A549 (cell line): ENCODE measurements around the gene TGM4. TPM values are rescaled to one million over a fixed set of nuclear protein-coding genes. Genes with fewer than 3 reads are reported as not detected.
"Not testable (repeated sequence)": the region's sequence is repeated elsewhere in the genome, so short reads cannot be mapped to it uniquely, and the experiment has no call there.

Experiments
- ATAC-seq, 2 experiments: fragments of 200-7000 bp in 1 of 2; fragments of >200 bp in 1 of 2; cut with Nextera tagmentation in 1 of 2; cut with Tn5 transposase in 1 of 2; 3 replicates each; pipeline versions ENCODE4 v1.8.0 to v1.9.1; 2018 to 2020; ENCODE audit warnings: mild to moderate bottlenecking in 1 of 2, moderate library complexity in 1 of 2
- CTCF ChIA-PET: fragments of 300-600 bp; sonication (Branson Sonifier 250); formaldehyde crosslinking; extraction: SDS; loops from one replicate; lab custom pipeline; 2021; ENCODE audit warnings: antibody characterized with exemption, inconsistent platforms; lab: Yijun Ruan, JAX
- POLR2A ChIA-PET: fragments of 350-600 bp; formaldehyde crosslinking; extraction: SDS; loops from one replicate; lab custom pipeline; 2021; ENCODE audit warnings: antibody characterized with exemption, inconsistent platforms; lab: Yijun Ruan, JAX
- DNase-seq, 2 experiments: peaks; one replicate each; pipeline versions ENCODE4 v3.0.0 to v3.0.0-alpha.2; 2011 to 2016; ENCODE audit warnings: low read depth in 1 of 2, low spot score in 1 of 2
- FAIRE-seq: peaks from 2 replicates; lab custom pipeline; 2011; peaks lifted over from hg19 to GRCh38; lab: Jason Lieb, UNC
- H3K27ac ChIP-seq, 2 experiments: fragments of >200 bp; sonication (Bioruptor Twin); formaldehyde crosslinking; 3 replicates each; pipeline ENCODE4 v1.5.1; 2016 to 2017
- H3K4me1 ChIP-seq: fragments of >200 bp; sonication (Bioruptor Twin); formaldehyde crosslinking; 3 replicates; pipeline ENCODE4 v1.6.1; 2016
- H3K4me2 ChIP-seq: fragments of >200 bp; sonication (Bioruptor Twin); formaldehyde crosslinking; 3 replicates; pipeline ENCODE4 v1.6.1; 2016
- H3K4me3 ChIP-seq: fragments of >200 bp; sonication (Bioruptor Twin); formaldehyde crosslinking; 3 replicates; pipeline ENCODE4 v1.5.1; 2016
- H3K9me3 ChIP-seq: fragments of >200 bp; sonication (Bioruptor Twin); formaldehyde crosslinking; 3 replicates; pipeline ENCODE4 v1.6.1; 2016
- BHLHE40 ChIP-seq: IDR thresholded peaks from 2 replicates; pipeline ENCODE4 v1.6.1; 2012; ENCODE audit warnings: low read depth, low read length, inconsistent platforms
- CHD2 ChIP-seq: fragments of 150-350 bp; IDR thresholded peaks from 2 replicates; pipeline ENCODE4 v1.6.1; 2014; ENCODE audit warnings: low read length; ENCODE audit not compliant: partially characterized antibody
- EP300 ChIP-seq, 2 experiments: fragments of >200 bp; sonication (Bioruptor Twin); formaldehyde crosslinking; IDR thresholded peaks; 2 replicates in 1 of 2; 3 replicates in 1 of 2; pipeline ENCODE4 v1.6.1; 2016 to 2017
- FOSL2 ChIP-seq, 2 experiments: fragments of 450-650 bp in 1 of 2; fragments of >200 bp in 1 of 2; sonication (Bioruptor Twin) in 1 of 2; formaldehyde crosslinking; IDR thresholded peaks; 2 replicates each; pipeline versions ENCODE4 v1.5.0 to v1.6.1; 2016 to 2020; ENCODE audit warnings: mild to moderate bottlenecking in 1 of 2, moderate library complexity in 1 of 2
- HDAC2 ChIP-seq: fragments of 200-600 bp; sonication (generic); IDR thresholded peaks from 2 replicates; pipeline ENCODE4 v1.6.1; 2016
- HEYL ChIP-seq: fragments of 250-450 bp; sonication (Bioruptor Pico); IDR thresholded peaks from 2 replicates; pipeline ENCODE4 v1.8.0; 2021; ENCODE audit warnings: mild to moderate bottlenecking, moderate library complexity
- MAFK ChIP-seq: fragments of 450-650 bp; IDR thresholded peaks from 2 replicates; pipeline ENCODE4 v1.6.1; 2014; ENCODE audit not compliant: partially characterized antibody
- MAX ChIP-seq: IDR thresholded peaks from 2 replicates; pipeline ENCODE4 v1.6.1; 2012
- MAZ ChIP-seq: fragments of 150-350 bp; IDR thresholded peaks from 2 replicates; pipeline ENCODE4 v1.6.1; 2014; ENCODE audit warnings: antibody characterized with exemption, low read depth, low read length, borderline replicate concordance
- NR3C1 ChIP-seq: fragments of >200 bp; sonication (Bioruptor Twin); formaldehyde crosslinking; IDR thresholded peaks from 3 replicates; pipeline ENCODE4 v1.6.1; 2017
- PBX3 ChIP-seq: IDR thresholded peaks from 2 replicates; pipeline ENCODE4 v1.6.1; 2012
- REST ChIP-seq: fragments of 200-600 bp; sonication (generic); IDR thresholded peaks from 2 replicates; pipeline ENCODE4 v1.6.1; 2016; ENCODE audit warnings: antibody characterized with exemption, mild to moderate bottlenecking, moderate library complexity
- TFCP2L1 ChIP-seq: fragments of 250-450 bp; sonication (Bioruptor Pico); IDR thresholded peaks from 2 replicates; pipeline ENCODE4 v1.5.0; 2021; ENCODE audit warnings: mild to moderate bottlenecking
- ZC3H11A ChIP-seq: fragments of 450-650 bp; IDR thresholded peaks from 2 replicates; pipeline ENCODE4 v1.6.1; 2014; ENCODE audit warnings: antibody characterized with exemption, mild to moderate bottlenecking
- ZFP36 ChIP-seq: fragments of 450-650 bp; IDR thresholded peaks from 2 replicates; pipeline ENCODE4 v1.6.1; 2014; ENCODE audit warnings: borderline replicate concordance; ENCODE audit not compliant: partially characterized antibody
- WGBS: methylation state at CpG from one replicate; pipeline ENCODE4 v1.1.6; 2017; ENCODE audit errors: missing lambda C conversion rate; 5-methylcytosine and 5-hydroxymethylcytosine counted together
- polyA plus RNA-seq, 4 experiments: library from polyadenylated mRNA; depleted of rRNA in 3 of 4; stranded (reverse); fragments of >200 nt; fragmentation: RNase III in 1 of 4; extraction: RNeasy Plus Mini Kit Qiagen cat#74134 plus additional on column Dnase treatment in 1 of 4; gene quantifications; 2 replicates in 3 of 4; 3 replicates in 1 of 4; pipeline ENCODE4 v1.2.3, GENCODE V29; 2011 to 2017

Gene TGM4
- polyA plus RNA-seq, 2 of the 4 experiments (the other 2 are of a cell fraction): 0.01 TPM; not detected in 1

- 64% methylated on average over 8 of the region's 9 CpGs for WGBS
- Histone ChIP-seq H3K9me3 (no peaks in the 10 kb centered on the region), H3K4me1 (0 out of 3 replicates have a peak, but pooled peaks cover 3% of the 10 kb centered on the region), H3K27ac (no peak overlapping the region), H3K4me3 (no peak overlapping the region), H3K4me2 (no peak overlapping the region)
- ATAC-seq (peak in 1 of 2 experiments; percentile 38; a peak in 2 of 6 replicates), DNase-seq (peak; percentile 3 to 23), FAIRE-seq (no peak)
- ChIA-PET CTCF (no interaction called here), POLR2A (no interaction called here)
- no peak for TF ChIP-seq TFCP2L1 (CRISPR knock-in tag)
- TF ChIP-seq FOSL2 (IDR thresholded peaks at IDR 0.05): no peak
- TF ChIP-seq FOSL2 (CRISPR knock-in tag; IDR thresholded peaks at IDR 0.05): peak; percentile 47; the same call in 1 of the 2 replicates
These were observed 68.0 kb downstream of the TGM4 start for GRCh38 chr3:44942202-44942921.

- H3K4me2 ChIP-seq: no peak overlapping the region
- no peaks in the 10 kb centered on the region for H3K9me3 ChIP-seq
- WGBS: 95% methylated on average over 3 of the region's 3 CpGs
- no peak for ATAC-seq
- TF ChIP-seq CHD2 (no peak), MAX (no peak), REST (no peak), HEYL (no peak), PBX3 (no peak), ZC3H11A (no peak), BHLHE40 (no peak), ZFP36 (no peak), NR3C1 (no peak), TFCP2L1 (CRISPR knock-in tag) (no peak), MAFK (no peak), HDAC2 (no peak), EP300 (IDR thresholded peaks at IDR 0.05) (no peak), MAZ (no peak)
- DNase-seq: no peak
- ChIA-PET POLR2A (no interaction called here), CTCF (interaction anchor here (0.8 kb wide), 1 partner anchor 13 kb away, joined by 3 read pairs; no protein-coding TSS in a partner anchor)
- H3K27ac ChIP-seq: no peak overlapping the region
- FAIRE-seq: no peak
- no peak overlapping the region for H3K4me3 ChIP-seq
- H3K4me1 ChIP-seq: no peaks in the 10 kb centered on the region
These were observed 73.8 kb downstream of the TGM4 start for GRCh38 chr3:44948239-44948638.

- FAIRE-seq, H3K27ac ChIP-seq, H3K4me2 ChIP-seq, H3K4me1 ChIP-seq, DNase-seq, POLR2A ChIA-PET, ATAC-seq, H3K9me3 ChIP-seq, CTCF ChIA-PET, H3K4me3 ChIP-seq: not testable (repeated sequence)
- 100% methylated on average over 3 of the region's 4 CpGs for WGBS
These were observed 75.4 kb downstream of the TGM4 start for GRCh38 chr3:44949770-44950169.
